ENCODE data around the gene CD52. TPM values are rescaled to one million over a fixed set of nuclear protein-coding genes. Genes with fewer than 3 reads are reported as not detected.

Gene CD52
- polyA plus RNA-seq, 1 of the 3 experiments (the other 2 are of a cell fraction), result not detected

DNA sequence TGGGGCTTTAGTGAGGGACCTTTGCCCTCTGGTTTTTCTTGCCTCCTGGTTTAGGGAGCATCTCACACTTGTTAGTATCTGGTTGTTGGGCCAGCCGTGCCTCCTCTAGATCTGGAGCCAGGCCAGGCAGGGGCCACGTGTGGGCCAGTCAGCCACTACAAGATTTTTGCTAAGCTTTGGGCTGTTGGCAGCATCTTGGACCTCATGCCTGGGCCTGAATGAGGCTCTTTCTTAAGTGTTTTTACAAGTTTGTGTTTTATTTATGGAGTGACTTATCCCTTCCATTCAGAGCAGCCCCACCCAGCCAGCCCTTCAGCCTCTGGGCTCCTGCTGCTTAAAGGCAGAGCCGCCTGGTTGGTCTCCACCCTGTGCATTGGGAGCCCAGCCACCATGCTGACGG is 39.5 kb upstream of the CD52 start:
- H3K27ac ChIP-seq (ENCODE audit: low read depth in 2 of 2, low read length in 1 of 2), result peak overlapping the region in 1 of 2 experiments; percentile 87; a peak in 2 of 4 replicates
- CTCF ChIA-PET, result interaction anchor here (1.2 to 9.5 kb wide), 7 partner anchors 9 to 176 kb away, joined by 3 to 204 read pairs (median 25); partner anchors contain the start of genes CD52, CEP85 and ZNF593
- peaks cover 42% of the 10 kb centered on the region for H3K79me2 ChIP-seq (ENCODE audit: insufficient read depth)
- peaks cover 20% of the 10 kb centered on the region for H4K20me1 ChIP-seq (ENCODE audit: insufficient read depth)
- DNase-seq, result no peak
- POLR2A ChIA-PET, result no interaction called here
- no peaks in the 10 kb centered on the region for H3K27me3 ChIP-seq (ENCODE audit: insufficient read depth)
- H3K4me1 ChIP-seq (ENCODE audit: control insufficient read depth in 1 of 2, insufficient read depth in 2 of 2, low read depth in 1 of 2, low read length in 1 of 2), result peaks cover 36 to 59% of the 10 kb centered on the region in 2 experiments; a peak in 3 of 4 replicates
- H3K9ac ChIP-seq, result peak overlapping the region; percentile 81; the same call in 1 of the 2 replicates
- H3K36me3 ChIP-seq (replicated peaks in 1 of 2; ENCODE audit: control insufficient read depth in 1 of 2, insufficient read depth in 2 of 2, low read length in 1 of 2), result peaks cover 9 to 29% of the 10 kb centered on the region in 2 experiments
- TF ChIP-seq, protein P1, sequence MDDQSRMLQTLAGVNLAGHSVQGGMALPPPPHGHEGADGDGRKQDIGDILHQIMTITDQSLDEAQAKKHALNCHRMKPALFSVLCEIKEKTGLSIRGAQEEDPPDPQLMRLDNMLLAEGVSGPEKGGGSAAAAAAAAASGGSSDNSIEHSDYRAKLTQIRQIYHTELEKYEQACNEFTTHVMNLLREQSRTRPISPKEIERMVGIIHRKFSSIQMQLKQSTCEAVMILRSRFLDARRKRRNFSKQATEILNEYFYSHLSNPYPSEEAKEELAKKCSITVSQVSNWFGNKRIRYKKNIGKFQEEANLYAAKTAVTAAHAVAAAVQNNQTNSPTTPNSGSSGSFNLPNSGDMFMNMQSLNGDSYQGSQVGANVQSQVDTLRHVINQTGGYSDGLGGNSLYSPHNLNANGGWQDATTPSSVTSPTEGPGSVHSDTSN (IDR thresholded peaks at IDR 0.05), result no peak
- TF ChIP-seq TAF1 (IDR thresholded peaks at IDR 0.05; ENCODE audit: borderline replicate concordance, low read depth, low read length) (no peak), FOXM1 (IDR thresholded peaks at IDR 0.05; ENCODE audit: low read depth) (no peak), NRF1 (IDR thresholded peaks at IDR 0.05; ENCODE audit: low read depth, low read length) (no peak), RCOR1 (IDR thresholded peaks at IDR 0.05; ENCODE audit: low read length) (no peak), SMC3 (IDR thresholded peaks at IDR 0.05; ENCODE audit: low read depth, low read length) (no peak), JUND (IDR thresholded peaks at IDR 0.05) (no peak)
- TF ChIP-seq, protein P2, sequence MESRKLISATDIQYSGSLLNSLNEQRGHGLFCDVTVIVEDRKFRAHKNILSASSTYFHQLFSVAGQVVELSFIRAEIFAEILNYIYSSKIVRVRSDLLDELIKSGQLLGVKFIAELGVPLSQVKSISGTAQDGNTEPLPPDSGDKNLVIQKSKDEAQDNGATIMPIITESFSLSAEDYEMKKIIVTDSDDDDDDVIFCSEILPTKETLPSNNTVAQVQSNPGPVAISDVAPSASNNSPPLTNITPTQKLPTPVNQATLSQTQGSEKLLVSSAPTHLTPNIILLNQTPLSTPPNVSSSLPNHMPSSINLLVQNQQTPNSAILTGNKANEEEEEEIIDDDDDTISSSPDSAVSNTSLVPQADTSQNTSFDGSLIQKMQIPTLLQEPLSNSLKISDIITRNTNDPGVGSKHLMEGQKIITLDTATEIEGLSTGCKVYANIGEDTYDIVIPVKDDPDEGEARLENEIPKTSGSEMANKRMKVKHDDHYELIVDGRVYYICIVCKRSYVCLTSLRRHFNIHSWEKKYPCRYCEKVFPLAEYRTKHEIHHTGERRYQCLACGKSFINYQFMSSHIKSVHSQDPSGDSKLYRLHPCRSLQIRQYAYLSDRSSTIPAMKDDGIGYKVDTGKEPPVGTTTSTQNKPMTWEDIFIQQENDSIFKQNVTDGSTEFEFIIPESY (IDR thresholded peaks at IDR 0.05; ENCODE audit: borderline replicate concordance, low read depth), result no peak
- peak overlapping the region; percentile 95 for H3K4me2 ChIP-seq
- H3K9me3 ChIP-seq, result no peaks in the 10 kb centered on the region
- peaks cover 55% of the 10 kb centered on the region for H3F3A ChIP-seq (replicated peaks; ENCODE audit: insufficient read depth)
- WGBS (ENCODE audit: low lambda C conversion rate), result 75% methylated on average over 4 of the region's 4 CpGs
- H3K9me2 ChIP-seq, result no peaks in the 10 kb centered on the region
- H3K4me3 ChIP-seq (ENCODE audit: low read depth in 2 of 2, low read length in 1 of 2), result no peak overlapping the region
- H2AFZ ChIP-seq (ENCODE audit: low read depth), result no peak overlapping the region

- Histone ChIP-seq H2AFZ (ENCODE audit: low read depth) (no peak overlapping the region), H3K4me2 (peak overlapping the region; percentile 95), H4K20me1 (ENCODE audit: insufficient read depth) (peaks cover 26% of the 10 kb centered on the region), H3K27me3 (ENCODE audit: insufficient read depth) (no peaks in the 10 kb centered on the region), H3K79me2 (ENCODE audit: insufficient read depth) (peaks cover 47% of the 10 kb centered on the region), H3K4me3 (ENCODE audit: low read depth in 2 of 2, low read length in 1 of 2) (peak overlapping the region; percentile 85 to 95), H3K9me3 (no peaks in the 10 kb centered on the region), H3K4me1 (ENCODE audit: control insufficient read depth in 1 of 2, insufficient read depth in 2 of 2, low read depth in 1 of 2, low read length in 1 of 2) (peaks cover 36 to 63% of the 10 kb centered on the region in 2 experiments; a peak in 3 of 4 replicates), H3K9ac (peak overlapping the region; percentile 81), H3K27ac (ENCODE audit: low read depth in 2 of 2, low read length in 1 of 2) (peak overlapping the region; percentile 76 to 87), H3K36me3 (replicated peaks in 1 of 2; ENCODE audit: control insufficient read depth in 1 of 2, insufficient read depth in 2 of 2, low read length in 1 of 2) (peaks cover 9 to 29% of the 10 kb centered on the region in 2 experiments), H3F3A (replicated peaks; ENCODE audit: insufficient read depth) (peaks cover 61% of the 10 kb centered on the region), H3K9me2 (no peaks in the 10 kb centered on the region)
- ChIA-PET POLR2A (interaction anchor here (1.3 to 2.3 kb wide), 4 partner anchors 10 to 193 kb away, joined by 4 to 10 read pairs (median 5); partner anchors contain the start of gene HMGN2), CTCF (interaction anchor here (0.6 to 9.5 kb wide), 26 partner anchors 8 to 176 kb away, joined by 3 to 204 read pairs (median 4); partner anchors contain the start of genes C1orf232, CD52, CEP85 and FAM110D)
- 82% methylated on average over 7 of the region's 9 CpGs for WGBS (ENCODE audit: low lambda C conversion rate)
- DNase-seq, result no peak
- TF ChIP-seq, protein P2 (IDR thresholded peaks at IDR 0.05; ENCODE audit: borderline replicate concordance, low read depth), result no peak
- TF ChIP-seq MXI1 (IDR thresholded peaks at IDR 0.05; ENCODE audit: low read depth, low read length), result no peak
- TF ChIP-seq, protein P3, sequence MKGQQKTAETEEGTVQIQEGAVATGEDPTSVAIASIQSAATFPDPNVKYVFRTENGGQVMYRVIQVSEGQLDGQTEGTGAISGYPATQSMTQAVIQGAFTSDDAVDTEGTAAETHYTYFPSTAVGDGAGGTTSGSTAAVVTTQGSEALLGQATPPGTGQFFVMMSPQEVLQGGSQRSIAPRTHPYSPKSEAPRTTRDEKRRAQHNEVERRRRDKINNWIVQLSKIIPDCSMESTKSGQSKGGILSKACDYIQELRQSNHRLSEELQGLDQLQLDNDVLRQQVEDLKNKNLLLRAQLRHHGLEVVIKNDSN (IDR thresholded peaks at IDR 0.05; ENCODE audit: borderline replicate concordance, low read depth), result no peak
- no peak for TF ChIP-seq SIN3A (IDR thresholded peaks at IDR 0.05; ENCODE audit: borderline replicate concordance, low read depth, low read length)
- TF ChIP-seq EZH2phosphoT487 (IDR thresholded peaks at IDR 0.05; ENCODE audit: borderline replicate concordance, low read depth), result no peak
- no peak for TF ChIP-seq TEAD4 (IDR thresholded peaks at IDR 0.05; ENCODE audit: borderline replicate concordance, insufficient read depth)
- TF ChIP-seq SMC3 (IDR thresholded peaks at IDR 0.05; ENCODE audit: low read depth, low read length), result no peak
- no peak for TF ChIP-seq RAD21 (IDR thresholded peaks at IDR 0.05; ENCODE audit: low read length)
- no peak for TF ChIP-seq RXRA (IDR thresholded peaks at IDR 0.05; ENCODE audit: borderline replicate concordance, low read depth)
- no peak for TF ChIP-seq FOXJ3 (CRISPR knock-in tag; IDR thresholded peaks at IDR 0.05)
- TF ChIP-seq NRF1 (IDR thresholded peaks at IDR 0.05; ENCODE audit: low read depth, low read length), result no peak
- 0 out of 2 replicates have a peak, but pooled peaks have one; percentile 35 for TF ChIP-seq TCF12 (IDR thresholded peaks at IDR 0.05)
- peak; percentile 8; the same call in 1 of the 2 replicates for TF ChIP-seq FOSL2 (IDR thresholded peaks at IDR 0.05; ENCODE audit: borderline replicate concordance, low read depth)
- TF ChIP-seq FOXM1 (IDR thresholded peaks at IDR 0.05; ENCODE audit: low read depth), result no peak
These were observed 38.9 kb upstream of the CD52 start for GRCh38 chr1:26278724-26279455.
